Measurements from ENCODE around the gene SHISA6.

SHISA6 gene

DNA sequence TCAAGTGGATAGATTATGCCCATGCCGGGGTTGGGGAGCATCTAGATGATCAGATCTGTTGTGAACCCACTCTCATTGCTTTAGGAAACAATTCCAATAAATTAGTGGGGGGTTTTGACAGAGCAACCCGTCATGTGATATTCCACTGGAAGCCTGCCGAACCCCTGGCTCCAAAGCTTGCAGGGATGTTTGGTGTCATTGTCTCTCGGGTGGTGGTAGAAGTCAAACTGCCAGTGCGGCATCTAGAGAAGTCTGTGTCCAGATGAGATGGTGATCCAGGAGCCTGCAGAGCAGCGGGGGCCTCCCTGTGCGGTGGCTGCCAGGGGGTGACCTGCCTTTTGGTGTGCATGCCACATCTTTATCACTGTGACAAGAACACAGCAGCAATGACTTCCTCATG, 91.7 kb downstream of the SHISA6 start:
- no peak for DNase-seq (ENCODE audit: low read depth)
- TF ChIP-seq CTCF (IDR thresholded peaks at IDR 0.05; ENCODE audit: control insufficient read depth, extremely low read depth, insufficient read depth) = no peak
- H3K4me3 ChIP-seq (ENCODE audit: low read depth, low read length) = no peak overlapping the region

DNA sequence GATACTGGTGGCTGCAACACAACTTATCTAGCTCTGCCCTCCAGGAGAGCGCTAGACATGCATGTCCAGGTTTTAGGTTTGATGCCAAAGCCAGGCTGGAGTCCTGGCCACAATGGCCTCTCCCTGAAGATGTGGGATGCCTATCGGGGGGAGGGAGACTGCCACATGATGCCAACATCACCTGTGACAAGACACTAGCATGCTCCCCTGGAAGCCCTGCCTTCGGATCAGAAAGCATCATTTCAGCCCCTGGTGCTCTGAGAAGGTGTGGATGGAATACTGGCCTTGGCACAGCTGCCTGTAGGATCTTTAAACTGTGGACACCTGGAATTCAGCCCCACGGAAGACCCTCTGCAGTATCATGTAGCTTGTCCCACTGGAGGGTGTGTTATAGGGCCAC, 93.5 kb downstream of the SHISA6 start:
- DNase-seq (ENCODE audit: low read depth) = no peak
- H3K4me3 ChIP-seq (ENCODE audit: low read depth, low read length) = no peak overlapping the region
- TF ChIP-seq CTCF (IDR thresholded peaks at IDR 0.05; ENCODE audit: control insufficient read depth, extremely low read depth, insufficient read depth) = no peak

GRCh38 chr17:11336290-11336689, 95.3 kb downstream of the SHISA6 start:
- H3K4me3 ChIP-seq (ENCODE audit: low read depth, low read length) = no peak overlapping the region
- DNase-seq (ENCODE audit: low read depth) = no peak
- TF ChIP-seq CTCF (IDR thresholded peaks at IDR 0.05; ENCODE audit: control insufficient read depth, extremely low read depth, insufficient read depth) = no peak

DNA sequence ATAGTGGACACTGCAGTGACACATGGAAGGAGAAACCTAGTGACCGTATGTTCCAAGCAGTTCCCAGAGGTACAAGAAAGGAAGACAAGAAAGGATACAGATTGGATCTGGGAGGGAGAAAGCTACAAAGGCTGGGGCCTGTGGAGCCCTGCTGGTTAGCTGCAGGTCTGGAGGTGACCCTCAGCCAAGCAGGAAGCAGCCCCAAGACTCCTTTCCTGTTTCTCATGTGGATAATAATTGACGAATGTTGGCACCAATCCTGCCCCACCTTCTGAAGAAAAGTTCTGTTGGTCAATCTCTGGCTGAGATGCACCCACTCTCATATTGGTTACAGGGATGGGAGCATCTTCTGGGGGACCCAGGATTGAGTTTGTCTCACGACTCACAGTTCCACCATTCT, 99.8 kb downstream of the SHISA6 start:
- H3K4me3 ChIP-seq (ENCODE audit: low read depth, low read length) = no peak overlapping the region
- no peak for DNase-seq (ENCODE audit: low read depth)
- no peak for TF ChIP-seq CTCF (IDR thresholded peaks at IDR 0.05; ENCODE audit: control insufficient read depth, extremely low read depth, insufficient read depth)

GRCh38 chr17:11342138-11342537, 101.1 kb downstream of the SHISA6 start:
- no peak overlapping the region for H3K4me3 ChIP-seq (ENCODE audit: low read depth, low read length)
- TF ChIP-seq CTCF (IDR thresholded peaks at IDR 0.05; ENCODE audit: control insufficient read depth, extremely low read depth, insufficient read depth) = no peak
- DNase-seq (ENCODE audit: low read depth) = no peak

- DNase-seq (ENCODE audit: low read depth) = no peak
- H3K4me3 ChIP-seq (ENCODE audit: low read depth, low read length) = no peak overlapping the region
- TF ChIP-seq CTCF (IDR thresholded peaks at IDR 0.05; ENCODE audit: control insufficient read depth, extremely low read depth, insufficient read depth) = no peak
These were observed 108.1 kb downstream of the SHISA6 start for GRCh38 chr17:11349106-11349505.

- TF ChIP-seq CTCF (IDR thresholded peaks at IDR 0.05; ENCODE audit: control insufficient read depth, extremely low read depth, insufficient read depth) = no peak
- H3K4me3 ChIP-seq (ENCODE audit: low read depth, low read length) = no peak overlapping the region
- peak; percentile 54 for DNase-seq (ENCODE audit: low read depth)
These were observed 110.5 kb downstream of the SHISA6 start for GRCh38 chr17:11351479-11351878.
